CD4-positive, alpha-beta memory T cell (primary cell): ENCODE measurements around the gene DNAH3. TPM values are rescaled to one million over a fixed set of nuclear protein-coding genes. Genes with fewer than 3 reads are reported as not detected.
"Not testable (repeated sequence)": the region's sequence is repeated elsewhere in the genome, so short reads cannot be mapped to it uniquely, and the experiment has no call there.

Experiments
- CTCF ChIA-PET: fragments of 350-600 bp; sonication (Branson Sonifier 250); formaldehyde crosslinking; loops from one replicate; lab custom pipeline; 2021; ENCODE audit warnings: inconsistent platforms; ENCODE audit not compliant: partially characterized antibody; lab: Charles Lee
- POLR2A ChIA-PET: fragments of 350-600 bp; sonication (Branson Sonifier 250); formaldehyde crosslinking; loops from one replicate; lab custom pipeline; 2021; ENCODE audit not compliant: partially characterized antibody; lab: Charles Lee
- DNase-seq, 5 donors: peaks; one replicate each; pipeline versions ENCODE4 v3.0.0 to v3.0.0-alpha.2; 2020 to 2022; ENCODE audit warnings: mixed read lengths in 1 of 5
- H3K27ac ChIP-seq: one replicate; pipeline ENCODE4 v1.7.0; 2013; ENCODE audit warnings: low read depth, low read length
- H3K27me3 ChIP-seq: 2 replicates; pipeline ENCODE4 v1.7.0; 2013; ENCODE audit warnings: mild to moderate bottlenecking, low read length, moderate library complexity; ENCODE audit not compliant: insufficient read depth
- H3K36me3 ChIP-seq: 2 replicates; pipeline ENCODE4 v1.7.0; 2013; ENCODE audit warnings: mild to moderate bottlenecking, low read length, moderate library complexity; ENCODE audit not compliant: insufficient read depth
- H3K4me1 ChIP-seq: 2 replicates; pipeline ENCODE4 v1.7.0; 2013; ENCODE audit warnings: mild to moderate bottlenecking, low read length, moderate library complexity; ENCODE audit not compliant: insufficient read depth
- H3K4me3 ChIP-seq, 2 donors: one replicate each; pipeline ENCODE4 v1.7.0; 2013; ENCODE audit warnings: low read length in 2 of 2, mild to moderate bottlenecking in 1 of 2
- H3K9me3 ChIP-seq, 2 donors: one replicate each; pipeline ENCODE4 v1.7.0; 2013; ENCODE audit warnings: low read length in 2 of 2, control low read depth in 1 of 2; ENCODE audit not compliant: control insufficient read depth in 1 of 2
- H3K27ac Mint-ChIP-seq, 7 donors: one replicate each; pipeline ENCODE4 v1.8.0; 2020 to 2021; ENCODE audit warnings: mixed read lengths in 7 of 7, mild to moderate bottlenecking in 6 of 7, inconsistent platforms in 3 of 7, moderate library complexity in 3 of 7
- H3K27me3 Mint-ChIP-seq, 2 donors: one replicate each; pipeline ENCODE4 v1.8.0; 2020 to 2021; ENCODE audit warnings: mixed read lengths in 2 of 2
- H3K36me3 Mint-ChIP-seq, 2 donors: one replicate each; pipeline ENCODE4 v1.8.0; 2020 to 2021; ENCODE audit warnings: mixed read lengths in 2 of 2, inconsistent platforms in 1 of 2, mild to moderate bottlenecking in 1 of 2
- H3K4me1 Mint-ChIP-seq, 4 donors: one replicate each; pipeline ENCODE4 v1.8.0; 2020 to 2021; ENCODE audit warnings: mixed read lengths in 4 of 4, mild to moderate bottlenecking in 1 of 4
- H3K4me3 Mint-ChIP-seq, 8 donors: one replicate each; pipeline ENCODE4 v1.8.0; 2020 to 2021; ENCODE audit warnings: mixed read lengths in 8 of 8, mild to moderate bottlenecking in 7 of 8, moderate library complexity in 6 of 8, inconsistent platforms in 3 of 8
- H3K9me3 Mint-ChIP-seq, 8 donors: one replicate each; pipeline ENCODE4 v1.8.0; 2020 to 2021; ENCODE audit warnings: mixed read lengths in 8 of 8, mild to moderate bottlenecking in 5 of 8, inconsistent platforms in 3 of 8, moderate library complexity in 1 of 8
- intact Hi-C: fragments of 100-400 bp; cut with micrococcal nuclease; formaldehyde crosslinking; loops from one replicate; pipeline ENCODE4 v1.15.1; 2023
- polyA plus RNA-seq, 2 donors: library from polyadenylated mRNA; unstranded; fragments of 300-500 nt; fragmentation: Illumina TruSeq; gene quantifications; one replicate each; pipeline ENCODE4 v1.2.3, GENCODE V29; 2021
- total RNA-seq, 2 experiments: library from RNA; stranded (reverse); gene quantifications; one replicate each; pipeline ENCODE4 v1.2.3, GENCODE V29; 2021

The DNAH3 gene
- total and polyA plus RNA-seq, 4 experiments from 2014 or later = not detected

GRCh38 chr16:20976576-20976975, 174.1 kb downstream of the DNAH3 start:
- ChIA-PET POLR2A (no interaction called here), CTCF (no interaction called here)
- H3K27ac Mint-ChIP-seq = no peak overlapping the region
- H3K4me3 ChIP-seq = no peak overlapping the region
- no peak for DNase-seq
- H3K27me3 Mint-ChIP-seq = peaks cover 2 to 13% of the 10 kb centered on the region in 2 donors
- H3K4me1 ChIP-seq = no peaks in the 10 kb centered on the region
- H3K4me1 Mint-ChIP-seq = no peaks in the 10 kb centered on the region
- H3K9me3 Mint-ChIP-seq = no peaks in the 10 kb centered on the region
- intact Hi-C loops = no loop called here
- no peak overlapping the region for H3K4me3 Mint-ChIP-seq
- no peaks in the 10 kb centered on the region for H3K36me3 ChIP-seq
- no peaks in the 10 kb centered on the region for H3K9me3 ChIP-seq
- H3K27me3 ChIP-seq = peaks cover 4% of the 10 kb centered on the region
- H3K27ac ChIP-seq = no peak overlapping the region
- H3K36me3 Mint-ChIP-seq = no peaks in the 10 kb centered on the region

- H3K9me3 ChIP-seq, DNase-seq, POLR2A ChIA-PET, H3K27me3 ChIP-seq, H3K27me3 Mint-ChIP-seq, H3K4me1 ChIP-seq, H3K36me3 ChIP-seq, CTCF ChIA-PET, H3K27ac Mint-ChIP-seq, H3K4me3 ChIP-seq, intact Hi-C loops, H3K4me3 Mint-ChIP-seq, H3K4me1 Mint-ChIP-seq, H3K27ac ChIP-seq, H3K36me3 Mint-ChIP-seq, H3K9me3 Mint-ChIP-seq: not testable (repeated sequence)
These were observed 177.4 kb downstream of the DNAH3 start for GRCh38 chr16:20973201-20973600.

DNA sequence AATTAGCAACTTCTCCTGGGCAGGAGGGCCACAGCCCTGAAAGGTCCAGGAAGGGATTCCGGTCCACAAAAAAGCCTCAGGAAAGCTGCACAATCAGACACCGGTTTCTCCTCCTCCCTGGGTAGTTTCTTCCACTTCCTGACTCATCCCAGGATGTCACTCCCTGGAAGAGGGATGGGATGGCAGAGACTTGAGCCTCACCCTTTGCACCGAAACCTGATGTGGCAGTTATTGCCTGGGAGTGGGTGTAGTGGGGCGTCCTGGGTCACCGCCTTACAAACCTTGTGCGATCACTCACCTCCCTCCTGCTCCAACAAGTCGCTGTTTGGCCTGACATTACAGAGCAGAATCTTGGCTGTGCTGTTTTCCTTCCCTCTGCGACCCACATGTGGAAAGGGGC, 179.2 kb downstream of the DNAH3 start:
- POLR2A ChIA-PET = no interaction called here
- no peak overlapping the region for H3K4me3 ChIP-seq
- no peaks in the 10 kb centered on the region for H3K9me3 Mint-ChIP-seq
- intact Hi-C loops = no loop called here
- peaks cover 0 to 1% (median 0%) of the 10 kb centered on the region in 4 donors for H3K4me1 Mint-ChIP-seq
- no peaks in the 10 kb centered on the region for H3K4me1 ChIP-seq
- H3K27me3 Mint-ChIP-seq = peaks cover 2 to 9% of the 10 kb centered on the region in 2 donors
- H3K9me3 ChIP-seq = no peaks in the 10 kb centered on the region
- no peak for DNase-seq
- H3K36me3 ChIP-seq = no peaks in the 10 kb centered on the region
- H3K27me3 ChIP-seq = peaks cover 4% of the 10 kb centered on the region
- CTCF ChIA-PET = no interaction called here
- H3K27ac ChIP-seq = no peak overlapping the region
- no peaks in the 10 kb centered on the region for H3K36me3 Mint-ChIP-seq
- H3K4me3 Mint-ChIP-seq = no peak overlapping the region
- H3K27ac Mint-ChIP-seq = no peak overlapping the region

- intact Hi-C loops = no loop called here
- no peaks in the 10 kb centered on the region for H3K9me3 Mint-ChIP-seq
- Histone ChIP-seq H3K27ac (no peak overlapping the region), H3K9me3 (no peaks in the 10 kb centered on the region), H3K4me3 (no peak overlapping the region), H3K36me3 (no peaks in the 10 kb centered on the region), H3K4me1 (no peaks in the 10 kb centered on the region), H3K27me3 (no peaks in the 10 kb centered on the region)
- peaks cover 0 to 1% (median 0%) of the 10 kb centered on the region in 4 donors for H3K4me1 Mint-ChIP-seq
- no peak overlapping the region for H3K27ac Mint-ChIP-seq
- peaks cover 2 to 3% of the 10 kb centered on the region in 2 donors for H3K27me3 Mint-ChIP-seq
- H3K36me3 Mint-ChIP-seq = no peaks in the 10 kb centered on the region
- ChIA-PET CTCF (no interaction called here), POLR2A (no interaction called here)
- no peak for DNase-seq
- no peak overlapping the region for H3K4me3 Mint-ChIP-seq
These were observed 181.3 kb downstream of the DNAH3 start for GRCh38 chr16:20969386-20969785.

DNA sequence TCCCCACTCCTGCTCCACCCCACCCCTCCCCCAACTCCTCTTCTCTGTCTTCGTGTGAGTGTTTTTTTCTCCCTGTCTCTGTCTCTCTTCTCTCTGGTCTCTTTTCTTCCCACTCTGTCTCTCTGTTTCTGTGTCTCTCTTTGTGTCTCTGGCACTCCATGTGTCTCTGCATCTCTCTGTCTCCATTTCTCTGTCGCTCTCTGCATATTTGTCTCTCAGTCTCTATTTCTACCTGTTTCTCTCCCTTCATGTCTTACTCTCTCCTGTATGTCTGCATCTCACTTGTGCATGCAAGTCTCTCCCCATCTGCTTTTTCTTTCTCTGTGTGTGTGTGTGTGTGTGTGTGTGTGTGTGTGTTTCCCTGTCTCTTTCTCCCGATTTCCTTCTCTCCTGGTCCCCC, 181.9 kb downstream of the DNAH3 start:
- Histone ChIP-seq H3K27ac (no peak overlapping the region), H3K9me3 (no peaks in the 10 kb centered on the region), H3K27me3 (no peaks in the 10 kb centered on the region), H3K36me3 (no peaks in the 10 kb centered on the region), H3K4me1 (no peaks in the 10 kb centered on the region), H3K4me3 (no peak overlapping the region)
- DNase-seq = no peak
- peaks cover 0 to 1% (median 0%) of the 10 kb centered on the region in 4 donors for H3K4me1 Mint-ChIP-seq
- POLR2A ChIA-PET = no interaction called here
- H3K9me3 Mint-ChIP-seq = no peaks in the 10 kb centered on the region
- intact Hi-C loops = no loop called here
- H3K27ac Mint-ChIP-seq = no peak overlapping the region
- H3K36me3 Mint-ChIP-seq = no peaks in the 10 kb centered on the region
- no peak overlapping the region for H3K4me3 Mint-ChIP-seq
- H3K27me3 Mint-ChIP-seq = peaks cover 2% of the 10 kb centered on the region in 2 donors
- CTCF ChIA-PET = no interaction called here

DNA sequence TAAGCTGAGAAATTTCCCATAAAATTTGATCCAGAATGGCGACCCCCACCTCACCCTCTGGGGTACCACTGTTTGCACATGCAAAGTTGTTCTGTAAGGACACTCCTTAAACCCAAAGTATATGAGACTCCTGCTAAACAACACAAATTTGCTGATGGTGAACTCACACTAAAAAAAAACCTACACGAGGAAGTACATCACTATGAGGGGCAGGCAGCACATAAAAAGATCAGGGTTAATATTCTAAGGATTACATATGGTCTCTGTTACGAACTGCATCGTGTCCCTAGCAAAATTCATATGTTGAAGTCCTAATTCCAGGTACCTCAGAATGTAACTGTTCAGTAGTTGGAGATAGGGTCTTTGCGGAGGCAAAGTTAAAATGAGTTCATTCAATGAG, 189.7 kb downstream of the DNAH3 start:
- no peak overlapping the region for H3K4me3 Mint-ChIP-seq

GRCh38 chr16:20957153-20957552, 193.5 kb downstream of the DNAH3 start:
- H3K4me3 Mint-ChIP-seq = no peak overlapping the region
- no peaks in the 10 kb centered on the region for H3K27me3 ChIP-seq
- no peaks in the 10 kb centered on the region for H3K9me3 Mint-ChIP-seq
- ChIA-PET CTCF (no interaction called here), POLR2A (no interaction called here)
- no peaks in the 10 kb centered on the region for H3K36me3 ChIP-seq
- no peak overlapping the region for H3K27ac Mint-ChIP-seq
- H3K36me3 Mint-ChIP-seq = no peaks in the 10 kb centered on the region
- H3K4me1 ChIP-seq = no peaks in the 10 kb centered on the region
- no peak overlapping the region for H3K27ac ChIP-seq
- DNase-seq = no peak
- H3K4me1 Mint-ChIP-seq = no peaks in the 10 kb centered on the region
- no peak overlapping the region for H3K4me3 ChIP-seq
- intact Hi-C loops = no loop called here
- peaks cover 2 to 3% of the 10 kb centered on the region in 2 donors for H3K27me3 Mint-ChIP-seq
- no peaks in the 10 kb centered on the region for H3K9me3 ChIP-seq

More for the DNA sequence above, 189.7 kb downstream of the DNAH3 start:
- intact Hi-C loops = no loop called here
- Mint-ChIP-seq H3K36me3 (no peaks in the 10 kb centered on the region), H3K27ac (no peak overlapping the region), H3K9me3 (peaks cover 0 to 3% (median 0%) of the 10 kb centered on the region in 8 donors), H3K4me1 (no peaks in the 10 kb centered on the region), H3K27me3 (peaks cover 2 to 3% of the 10 kb centered on the region in 2 donors)
- ChIA-PET CTCF (interaction anchor here (1.6 kb wide), 1 partner anchor 111 kb away, joined by 4 read pairs; no protein-coding TSS in a partner anchor), POLR2A (no interaction called here)
- no peak for DNase-seq
- Histone ChIP-seq H3K27me3 (no peaks in the 10 kb centered on the region), H3K4me1 (no peaks in the 10 kb centered on the region), H3K4me3 (no peak overlapping the region), H3K9me3 (no peaks in the 10 kb centered on the region), H3K36me3 (no peaks in the 10 kb centered on the region), H3K27ac (no peak overlapping the region)

DNA sequence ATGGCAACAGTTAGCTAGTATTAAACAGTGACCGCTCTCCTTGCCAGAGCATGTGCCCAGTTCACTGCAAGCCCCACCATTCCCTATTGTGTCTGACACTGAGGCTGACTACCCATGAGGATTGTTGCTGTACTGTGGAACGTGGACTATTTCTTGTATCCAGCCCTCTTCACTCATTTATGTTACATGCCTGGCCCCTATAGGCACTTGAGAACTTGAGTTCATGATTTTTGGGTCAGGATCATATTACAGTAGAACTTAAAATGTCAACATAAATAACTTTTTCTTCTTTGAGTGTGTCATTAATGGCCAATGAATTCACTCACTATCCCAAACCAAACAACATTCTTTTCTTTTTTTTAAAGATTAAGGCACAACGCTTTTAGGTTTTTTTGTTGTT, 194.3 kb downstream of the DNAH3 start:
- H3K9me3 Mint-ChIP-seq = no peaks in the 10 kb centered on the region
- ChIA-PET CTCF (no interaction called here), POLR2A (no interaction called here)
- no peak for DNase-seq
- Histone ChIP-seq H3K27ac (no peak overlapping the region), H3K9me3 (no peaks in the 10 kb centered on the region), H3K36me3 (no peaks in the 10 kb centered on the region), H3K4me3 (no peak overlapping the region), H3K4me1 (no peaks in the 10 kb centered on the region), H3K27me3 (no peaks in the 10 kb centered on the region)
- H3K27ac Mint-ChIP-seq = no peak overlapping the region
- H3K27me3 Mint-ChIP-seq = peaks cover 2 to 3% of the 10 kb centered on the region in 2 donors
- no peaks in the 10 kb centered on the region for H3K4me1 Mint-ChIP-seq
- intact Hi-C loops = no loop called here
- no peaks in the 10 kb centered on the region for H3K36me3 Mint-ChIP-seq
- no peak overlapping the region for H3K4me3 Mint-ChIP-seq
